Spleen (tissue), 11 donors: Measurements from ENCODE around the gene TBXAS1. TPM values are rescaled to one million over a fixed set of nuclear protein-coding genes. Genes with fewer than 3 reads are reported as not detected.

Experiments
- DNase-seq: peaks from one replicate; pipeline ENCODE4 v3.0.0-alpha.2; 2020
- H3K27ac ChIP-seq, 8 donors: fragments of 200-600 bp; sonication (generic) in 7 of 8; 1 replicate in 4 of 8; 2 replicates in 4 of 8; pipeline versions ENCODE4 v1.5.0 to v1.8.0; 2016 to 2021; ENCODE audit warnings: inconsistent platforms in 4 of 8, mild to moderate bottlenecking in 4 of 8, moderate library complexity in 1 of 8
- H3K27me3 ChIP-seq, 7 donors: fragments of 200-600 bp; sonication (generic) in 6 of 7; replicated peaks in 1 of 7; 1 replicate in 4 of 7; 2 replicates in 3 of 7; pipeline versions ENCODE4 v1.5.0 to v1.8.0; 2016 to 2021; ENCODE audit warnings: inconsistent platforms in 3 of 7, mild to moderate bottlenecking in 1 of 7
- H3K36me3 ChIP-seq, 6 donors: fragments of 200-600 bp; sonication (generic) in 5 of 6; 1 replicate in 4 of 6; 2 replicates in 2 of 6; pipeline versions ENCODE4 v1.5.0 to v1.8.0; 2016 to 2021; ENCODE audit warnings: inconsistent platforms in 2 of 6
- H3K4me1 ChIP-seq, 6 donors: fragments of 200-600 bp; sonication (generic) in 5 of 6; 1 replicate in 3 of 6; 2 replicates in 3 of 6; pipeline versions ENCODE4 v1.5.0 to v1.8.0; 2016 to 2021; ENCODE audit warnings: inconsistent platforms in 3 of 6
- H3K4me3 ChIP-seq, 8 donors: fragments of 200-600 bp; sonication (generic) in 7 of 8; 1 replicate in 4 of 8; 2 replicates in 4 of 8; pipeline versions ENCODE4 v1.5.0 to v1.8.0; 2016 to 2021; ENCODE audit warnings: inconsistent platforms in 4 of 8, mild to moderate bottlenecking in 4 of 8, moderate library complexity in 2 of 8
- H3K9me3 ChIP-seq, 8 donors: fragments of 200-600 bp; sonication (generic) in 7 of 8; 1 replicate in 4 of 8; 2 replicates in 4 of 8; pipeline versions ENCODE4 v1.5.0 to v1.8.0; 2016 to 2021; ENCODE audit warnings: inconsistent platforms in 4 of 8
- CTCF ChIP-seq, 11 experiments: fragments of 200-600 bp in 7 of 11; fragments of 450-650 bp in 4 of 11; sonication (generic) in 4 of 11; IDR thresholded peaks in 8 of 11; conservative IDR thresholded peaks in 3 of 11; 1 replicate in 7 of 11; 2 replicates in 4 of 11; pipeline versions ENCODE4 v1.4.0 to v1.8.0; 2016 to 2021; ENCODE audit warnings: antibody characterized with exemption in 11 of 11, inconsistent platforms in 4 of 11, mild to moderate bottlenecking in 1 of 11
- POLR2A ChIP-seq, 3 donors: fragments of 450-650 bp; IDR thresholded peaks; one replicate each; pipeline ENCODE4 v1.5.1; 2017; ENCODE audit warnings: antibody characterized with exemption in 3 of 3, mild to moderate bottlenecking in 1 of 3
- POLR2AphosphoS5 ChIP-seq, 3 donors: sonication (generic); formaldehyde crosslinking; IDR thresholded peaks; one replicate each; pipeline ENCODE4 v1.5.1; 2017; ENCODE audit warnings: antibody characterized with exemption in 3 of 3
- WGBS, 5 donors: extraction: QIAGEN DNeasy Blood & Tissue Kit in 3 of 5; methylation state at CpG; one replicate each; pipeline versions ENCODE4 v1.1.5 to v1.1.7; 2013 to 2018; 5-methylcytosine and 5-hydroxymethylcytosine counted together
- intact Hi-C: fragments of 100-400 bp; cut with DNase I; formaldehyde crosslinking; loops from one replicate; pipeline ENCODE4 v1.15.0; 2023; ENCODE audit warnings: low total_unique reads
- polyA plus RNA-seq, 3 donors: library from polyadenylated mRNA; stranded (reverse); fragments of 200-250 nt; gene quantifications; one replicate each; pipeline ENCODE4 v1.2.1, GENCODE V29; 2013
- total RNA-seq, 7 donors: library from RNA; depleted of rRNA in 3 of 7; stranded (reverse); fragments of >200 nt in 3 of 7; fragmentation: NEBNext Ultra II Directional in 4 of 7; extraction: Animal tissue kit (Norgen Biotek cat#: 25700) in 4 of 7; gene quantifications; one replicate each; pipeline versions ENCODE4 v1.1.0 to v1.2.1, GENCODE V29; 2016 to 2021
- donor health status: healthy with polysubstance abuse.
- donor health status: DM: no; HTN: no; CAD: no; lungs with moderate emphysema.
- donor health status: DM: no; HTN: no; CAD: no.
- donor health status: Bipolar disorder and iron deficiency.
- donor health status: healthy.
- donor health status: DM: no; HTN: no; CAD: no.
- donor health status: DM: yes; HTN: yes; CAD: no.

Gene TBXAS1
- total and polyA plus RNA-seq, 10 donors, result 19.8 to 287 (median 147) TPM

GRCh38 chr7:139844779-139845442 lies 15.8 kb downstream of the TBXAS1 start:
- no peaks in the 10 kb centered on the region for H3K27me3 ChIP-seq
- no peak overlapping the region for H3K27ac ChIP-seq
- DNase-seq, result no peak
- intact Hi-C loops, result no loop called here
- TF ChIP-seq POLR2AphosphoS5 (IDR thresholded peaks at IDR 0.05) (no peak), CTCF (IDR thresholded peaks at IDR 0.05 in 8 of 11, conservative IDR thresholded peaks at IDR 0.05 in 3 of 11) (no peak), POLR2A (IDR thresholded peaks at IDR 0.05) (no peak)
- peaks cover 3 to 43% (median 15%) of the 10 kb centered on the region in 6 donors for H3K4me1 ChIP-seq
- H3K4me3 ChIP-seq, result no peak overlapping the region
- H3K9me3 ChIP-seq, result peaks cover 0 to 4% (median 0%) of the 10 kb centered on the region in 8 donors
- peaks cover 0 to 28% (median 0%) of the 10 kb centered on the region in 6 donors for H3K36me3 ChIP-seq
- WGBS, 5 donors, result 79 to 90% (median 82%) methylated on average over 4 of the region's 4 CpGs

GRCh38 chr7:139845443-139845805 lies 16.4 kb downstream of the TBXAS1 start:
- WGBS, 5 donors, result 76 to 89% (median 84%) methylated on average over 4 of the region's 4 CpGs
- intact Hi-C loops, result no loop called here

GRCh38 chr7:139846297-139846696 lies 17.2 kb downstream of the TBXAS1 start:
- intact Hi-C loops, result no loop called here
- 89 to 97% (median 93%) methylated on average over 4 of the region's 4 CpGs for WGBS, 5 donors

More at GRCh38 chr7:139845443-139845805, 16.4 kb downstream of the TBXAS1 start:
- Histone ChIP-seq H3K36me3 (peaks cover 0 to 23% (median 0%) of the 10 kb centered on the region in 6 donors), H3K4me3 (no peak overlapping the region), H3K9me3 (peaks cover 0 to 4% (median 0%) of the 10 kb centered on the region in 8 donors), H3K4me1 (peaks cover 3 to 43% (median 15%) of the 10 kb centered on the region in 6 donors), H3K27me3 (no peaks in the 10 kb centered on the region), H3K27ac (no peak overlapping the region)
- DNase-seq, result no peak
- TF ChIP-seq POLR2A (IDR thresholded peaks at IDR 0.05) (no peak), CTCF (IDR thresholded peaks at IDR 0.05 in 8 of 11, conservative IDR thresholded peaks at IDR 0.05 in 3 of 11) (no peak), POLR2AphosphoS5 (IDR thresholded peaks at IDR 0.05) (no peak)

More at GRCh38 chr7:139846297-139846696, 17.2 kb downstream of the TBXAS1 start:
- Histone ChIP-seq H3K9me3 (peaks cover 0 to 4% (median 0%) of the 10 kb centered on the region in 8 donors), H3K4me3 (no peak overlapping the region), H3K27me3 (no peaks in the 10 kb centered on the region), H3K4me1 (peaks cover 3 to 38% (median 15%) of the 10 kb centered on the region in 6 donors), H3K36me3 (peaks cover 0 to 15% (median 0%) of the 10 kb centered on the region in 6 donors), H3K27ac (no peak overlapping the region)
- no peak for TF ChIP-seq POLR2AphosphoS5 (IDR thresholded peaks at IDR 0.05)
- TF ChIP-seq CTCF (IDR thresholded peaks at IDR 0.05 in 8 of 11, conservative IDR thresholded peaks at IDR 0.05 in 3 of 11), result no peak
- no peak for TF ChIP-seq POLR2A (IDR thresholded peaks at IDR 0.05)
- no peak for DNase-seq
